Neural progenitor cell (in vitro differentiated cells): Measurements from ENCODE around the gene ZNF519.
"Not testable (repeated sequence)": the region's sequence is repeated elsewhere in the genome, so short reads cannot be mapped to it uniquely, and the experiment has no call there.

Experiments
- EZH2 ChIP-seq: fragments of 200-600 bp; sonication (generic); IDR thresholded peaks from 2 replicates; pipeline ENCODE4 v1.6.1; 2017; ENCODE audit warnings: antibody characterized with exemption, mild to moderate bottlenecking, moderate library complexity
- EZH2phosphoT487 ChIP-seq: fragments of 200-600 bp; sonication (generic); IDR thresholded peaks from 2 replicates; pipeline ENCODE4 v1.6.1; 2017; ENCODE audit warnings: antibody characterized with exemption
- TF ChIP-seq, protein P1 (sequence below): fragments of 200-600 bp; sonication (generic); IDR thresholded peaks from 2 replicates; pipeline ENCODE4 v1.5.1; 2017; ENCODE audit warnings: antibody characterized with exemption, mild to moderate bottlenecking

DNA sequence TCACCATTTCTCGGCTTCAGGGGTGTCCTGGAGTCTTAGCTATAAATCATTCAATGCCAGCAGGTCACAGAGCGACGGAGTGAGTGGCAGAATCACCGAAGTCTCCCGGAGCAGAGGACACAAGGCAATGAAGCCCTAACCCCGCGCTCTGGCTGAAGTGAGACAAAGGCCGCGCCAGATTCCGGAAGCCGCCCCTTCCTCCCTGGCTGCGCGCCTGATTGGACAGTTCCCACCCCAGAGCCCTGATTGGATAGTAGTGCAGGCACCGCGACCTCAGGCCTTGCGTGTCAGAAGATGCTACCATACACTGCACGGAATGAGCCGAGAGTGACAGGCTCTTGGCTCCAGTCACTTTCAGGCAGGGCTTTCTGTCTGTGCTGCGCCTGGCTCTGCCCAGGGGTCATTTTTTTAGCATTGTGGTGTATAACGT is at the start of gene ZNF519:
- TF ChIP-seq, protein P1, sequence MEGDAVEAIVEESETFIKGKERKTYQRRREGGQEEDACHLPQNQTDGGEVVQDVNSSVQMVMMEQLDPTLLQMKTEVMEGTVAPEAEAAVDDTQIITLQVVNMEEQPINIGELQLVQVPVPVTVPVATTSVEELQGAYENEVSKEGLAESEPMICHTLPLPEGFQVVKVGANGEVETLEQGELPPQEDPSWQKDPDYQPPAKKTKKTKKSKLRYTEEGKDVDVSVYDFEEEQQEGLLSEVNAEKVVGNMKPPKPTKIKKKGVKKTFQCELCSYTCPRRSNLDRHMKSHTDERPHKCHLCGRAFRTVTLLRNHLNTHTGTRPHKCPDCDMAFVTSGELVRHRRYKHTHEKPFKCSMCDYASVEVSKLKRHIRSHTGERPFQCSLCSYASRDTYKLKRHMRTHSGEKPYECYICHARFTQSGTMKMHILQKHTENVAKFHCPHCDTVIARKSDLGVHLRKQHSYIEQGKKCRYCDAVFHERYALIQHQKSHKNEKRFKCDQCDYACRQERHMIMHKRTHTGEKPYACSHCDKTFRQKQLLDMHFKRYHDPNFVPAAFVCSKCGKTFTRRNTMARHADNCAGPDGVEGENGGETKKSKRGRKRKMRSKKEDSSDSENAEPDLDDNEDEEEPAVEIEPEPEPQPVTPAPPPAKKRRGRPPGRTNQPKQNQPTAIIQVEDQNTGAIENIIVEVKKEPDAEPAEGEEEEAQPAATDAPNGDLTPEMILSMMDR = not testable (repeated sequence)
- TF ChIP-seq EZH2phosphoT487, EZH2: not testable (repeated sequence)
